Prostate gland (tissue), 2 donors: ENCODE data around the gene TUNAR.

Experiments used
- POLR2AphosphoS5 ChIP-seq: sonication (generic); formaldehyde crosslinking; IDR thresholded peaks from one replicate; pipeline ENCODE4 v1.6.1; 2017; ENCODE audit warnings: antibody characterized with exemption
- TF ChIP-seq, protein P1 (sequence below), 4 experiments: fragments of 200-600 bp in 2 of 4; fragments of 450-650 bp in 2 of 4; sonication (generic) in 2 of 4; IDR thresholded peaks; 1 replicate in 3 of 4; 2 replicates in 1 of 4; pipeline ENCODE4 v1.5.1; 2016 to 2019; ENCODE audit warnings: antibody characterized with exemption in 4 of 4, mild to moderate bottlenecking in 2 of 4, moderate library complexity in 2 of 4

DNA sequence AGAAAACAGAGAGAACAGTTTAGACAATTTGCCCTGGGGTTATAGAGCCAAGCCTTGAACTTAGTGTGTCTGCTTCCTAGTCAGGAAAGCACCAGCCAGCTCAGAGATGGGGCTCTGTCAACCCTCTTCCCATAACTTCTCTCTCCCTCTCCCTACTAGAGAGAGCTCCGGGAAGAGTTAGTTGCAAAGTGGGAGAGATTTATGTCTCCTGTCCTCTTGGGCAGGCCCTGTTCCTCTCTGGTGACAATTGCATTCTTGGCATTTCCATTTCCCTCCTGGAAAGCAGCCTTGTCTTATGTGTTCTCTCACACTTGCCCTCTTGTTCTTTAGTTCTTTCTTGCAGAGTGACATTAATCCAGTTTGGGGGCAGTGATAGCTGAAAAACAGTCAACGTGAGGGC, 42.1 kb upstream of the TUNAR start:
- TF ChIP-seq, protein P1, sequence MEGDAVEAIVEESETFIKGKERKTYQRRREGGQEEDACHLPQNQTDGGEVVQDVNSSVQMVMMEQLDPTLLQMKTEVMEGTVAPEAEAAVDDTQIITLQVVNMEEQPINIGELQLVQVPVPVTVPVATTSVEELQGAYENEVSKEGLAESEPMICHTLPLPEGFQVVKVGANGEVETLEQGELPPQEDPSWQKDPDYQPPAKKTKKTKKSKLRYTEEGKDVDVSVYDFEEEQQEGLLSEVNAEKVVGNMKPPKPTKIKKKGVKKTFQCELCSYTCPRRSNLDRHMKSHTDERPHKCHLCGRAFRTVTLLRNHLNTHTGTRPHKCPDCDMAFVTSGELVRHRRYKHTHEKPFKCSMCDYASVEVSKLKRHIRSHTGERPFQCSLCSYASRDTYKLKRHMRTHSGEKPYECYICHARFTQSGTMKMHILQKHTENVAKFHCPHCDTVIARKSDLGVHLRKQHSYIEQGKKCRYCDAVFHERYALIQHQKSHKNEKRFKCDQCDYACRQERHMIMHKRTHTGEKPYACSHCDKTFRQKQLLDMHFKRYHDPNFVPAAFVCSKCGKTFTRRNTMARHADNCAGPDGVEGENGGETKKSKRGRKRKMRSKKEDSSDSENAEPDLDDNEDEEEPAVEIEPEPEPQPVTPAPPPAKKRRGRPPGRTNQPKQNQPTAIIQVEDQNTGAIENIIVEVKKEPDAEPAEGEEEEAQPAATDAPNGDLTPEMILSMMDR (IDR thresholded peaks at IDR 0.05), result no peak
- no peak for TF ChIP-seq POLR2AphosphoS5
